Cortex of kidney (tissue), 1 donor: ENCODE data around the gene IKBKE.

Source experiments
- DNase-seq: peaks from one replicate; lab custom pipeline; 2025; lab: John Stamatoyannopoulos, UW

IKBKE gene

DNA sequence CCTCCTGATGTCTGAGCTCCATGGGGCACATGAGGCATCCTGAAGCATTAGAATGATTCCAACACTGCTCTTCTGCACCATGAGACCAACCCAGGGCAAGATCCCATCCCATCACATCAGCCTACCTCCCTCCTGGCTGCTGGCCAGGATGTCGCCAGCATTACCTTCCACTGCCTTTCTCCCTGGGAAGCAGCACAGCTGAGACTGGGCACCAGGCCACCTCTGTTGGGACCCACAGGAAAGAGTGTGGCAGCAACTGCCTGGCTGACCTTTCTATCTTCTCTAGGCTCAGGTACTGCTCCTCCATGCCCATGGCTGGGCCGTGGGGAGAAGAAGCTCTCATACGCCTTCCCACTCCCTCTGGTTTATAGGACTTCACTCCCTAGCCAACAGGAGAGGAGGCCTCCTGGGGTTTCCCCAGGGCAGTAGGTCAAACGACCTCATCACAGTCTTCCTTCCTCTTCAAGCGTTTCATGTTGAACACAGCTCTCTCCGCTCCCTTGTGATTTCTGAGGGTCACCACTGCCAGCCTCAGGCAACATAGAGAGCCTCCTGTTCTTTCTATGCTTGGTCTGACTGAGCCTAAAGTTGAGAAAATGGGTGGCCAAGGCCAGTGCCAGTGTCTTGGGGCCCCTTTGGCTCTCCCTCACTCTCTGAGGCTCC, 26.0 kb downstream of the IKBKE start:
- no peak for DNase-seq

DNA sequence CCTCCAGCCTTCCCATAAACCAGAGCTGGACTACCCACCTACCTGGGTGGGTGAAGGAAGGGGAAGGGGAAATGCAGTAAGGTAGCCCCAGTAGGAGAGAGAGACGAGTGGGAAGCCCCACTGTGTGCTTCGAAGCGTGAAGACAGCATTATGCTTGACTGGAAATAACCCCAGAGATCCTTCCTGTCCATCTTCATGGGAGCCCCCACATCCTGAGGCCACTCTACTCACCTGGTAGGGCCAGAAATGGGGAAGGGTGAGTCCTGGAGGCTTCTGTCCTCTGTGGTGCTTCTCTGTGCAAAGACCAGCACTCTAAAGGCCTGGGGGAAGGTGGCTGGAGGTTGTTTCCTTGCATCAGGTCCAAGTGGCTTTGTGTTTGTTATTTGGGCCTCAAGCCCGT, 27.1 kb downstream of the IKBKE start:
- no peak for DNase-seq

- DNase-seq = no peak
Observed at GRCh38 chr1:206497774-206498173, 27.5 kb downstream of the IKBKE start.

- DNase-seq = no peak
Observed at GRCh38 chr1:206498685-206499084, 28.4 kb downstream of the IKBKE start.

DNA sequence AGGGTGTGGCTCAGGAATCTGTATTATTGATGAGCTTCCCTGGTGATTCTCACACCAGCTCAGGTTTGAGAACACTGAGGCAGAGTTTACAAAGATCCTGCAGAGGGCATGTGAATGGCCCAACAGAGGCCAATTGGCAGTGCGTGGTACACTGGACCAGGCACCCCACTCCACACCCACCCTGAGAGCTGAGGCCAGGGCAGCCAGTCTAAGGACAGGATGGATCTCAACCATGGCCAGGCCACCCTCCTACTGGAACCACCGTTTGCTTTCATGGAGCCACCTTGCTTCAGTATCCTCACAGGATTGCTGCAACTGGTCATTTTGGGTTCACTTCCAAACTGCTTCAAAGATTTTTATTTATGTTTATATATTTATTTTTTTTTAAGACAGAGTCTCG, 29.8 kb downstream of the IKBKE start:
- DNase-seq = no peak

GRCh38 chr1:206501881-206502280, 31.6 kb downstream of the IKBKE start:
- no peak for DNase-seq

- no peak for DNase-seq
Observed at GRCh38 chr1:206502403-206502802, 32.1 kb downstream of the IKBKE start.

DNA sequence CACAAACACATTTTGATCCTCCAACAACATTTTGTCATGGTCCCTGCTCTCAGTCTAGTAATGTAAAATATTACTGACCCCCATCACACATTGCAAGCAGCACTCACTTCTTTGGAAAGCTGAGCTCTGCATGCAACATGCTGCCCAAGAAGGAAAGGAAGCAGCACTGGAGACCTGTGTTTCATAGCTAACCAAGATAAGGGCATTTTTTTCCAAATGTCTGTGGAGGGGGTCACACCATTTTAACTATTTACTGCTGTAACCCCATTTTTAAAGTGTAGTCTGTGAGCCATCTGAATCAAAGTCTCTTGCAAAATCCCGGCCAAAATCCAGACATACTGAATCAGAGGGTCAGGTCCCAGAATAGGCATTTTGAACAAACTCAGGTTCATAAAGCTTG, 32.5 kb downstream of the IKBKE start:
- DNase-seq = no peak

GRCh38 chr1:206503591-206504362, 33.5 kb downstream of the IKBKE start:
- DNase-seq = no peak

GRCh38 chr1:206504363-206504713, 34.1 kb downstream of the IKBKE start:
- no peak for DNase-seq

- no peak for DNase-seq
Observed at GRCh38 chr1:206505702-206506355, 35.6 kb downstream of the IKBKE start.

DNA sequence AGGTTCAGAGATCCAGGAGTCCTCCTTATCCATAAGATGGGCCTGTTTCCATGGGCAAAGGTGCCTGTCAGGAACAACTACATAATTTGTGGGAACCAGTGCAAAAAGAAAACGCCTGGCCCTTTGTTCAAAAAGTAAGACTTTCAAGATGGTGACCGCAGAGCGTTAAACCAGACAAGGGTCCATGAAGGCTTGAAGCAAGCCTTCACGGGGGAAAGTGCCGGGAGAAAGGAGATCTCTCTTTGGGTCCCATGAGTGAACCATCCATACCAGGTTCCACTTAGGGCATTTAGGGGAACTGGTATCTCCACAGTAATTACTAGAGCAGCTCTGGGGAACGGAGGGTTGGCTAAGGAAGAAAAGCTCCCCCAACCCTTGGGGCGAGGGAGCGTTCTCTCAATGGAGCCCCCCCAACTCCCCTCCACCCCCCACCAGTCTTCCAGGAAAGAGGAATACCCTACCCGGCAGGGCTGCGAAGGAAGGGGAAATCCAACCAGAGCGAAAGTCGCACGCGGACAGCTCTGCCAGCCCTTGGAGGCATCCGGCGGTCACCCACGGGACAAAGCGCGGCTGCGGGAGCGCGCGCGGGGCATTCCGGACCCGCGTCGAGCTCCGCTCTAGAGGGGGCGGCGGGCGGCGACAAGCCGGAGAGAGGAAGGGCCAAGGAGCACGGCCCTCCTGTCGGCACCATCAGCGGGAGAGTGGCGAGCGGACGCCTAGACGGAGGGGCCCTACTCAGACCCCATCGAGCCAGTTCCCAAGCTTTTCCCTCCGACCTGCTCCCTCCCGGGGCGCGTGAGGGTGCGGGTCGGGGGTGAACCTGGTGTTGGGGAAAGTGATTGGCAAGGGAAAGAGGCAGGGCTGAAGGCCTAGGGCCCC, 36.4 kb downstream of the IKBKE start:
- DNase-seq = no peak

- DNase-seq = no peak
Observed at GRCh38 chr1:206507284-206508129, 37.2 kb downstream of the IKBKE start, which contains the start of gene RASSF5. Gene RASSF5 (plus strand): TSS chr1:206507531. CDS start chr1:206507603, 72 bp downstream.

DNA sequence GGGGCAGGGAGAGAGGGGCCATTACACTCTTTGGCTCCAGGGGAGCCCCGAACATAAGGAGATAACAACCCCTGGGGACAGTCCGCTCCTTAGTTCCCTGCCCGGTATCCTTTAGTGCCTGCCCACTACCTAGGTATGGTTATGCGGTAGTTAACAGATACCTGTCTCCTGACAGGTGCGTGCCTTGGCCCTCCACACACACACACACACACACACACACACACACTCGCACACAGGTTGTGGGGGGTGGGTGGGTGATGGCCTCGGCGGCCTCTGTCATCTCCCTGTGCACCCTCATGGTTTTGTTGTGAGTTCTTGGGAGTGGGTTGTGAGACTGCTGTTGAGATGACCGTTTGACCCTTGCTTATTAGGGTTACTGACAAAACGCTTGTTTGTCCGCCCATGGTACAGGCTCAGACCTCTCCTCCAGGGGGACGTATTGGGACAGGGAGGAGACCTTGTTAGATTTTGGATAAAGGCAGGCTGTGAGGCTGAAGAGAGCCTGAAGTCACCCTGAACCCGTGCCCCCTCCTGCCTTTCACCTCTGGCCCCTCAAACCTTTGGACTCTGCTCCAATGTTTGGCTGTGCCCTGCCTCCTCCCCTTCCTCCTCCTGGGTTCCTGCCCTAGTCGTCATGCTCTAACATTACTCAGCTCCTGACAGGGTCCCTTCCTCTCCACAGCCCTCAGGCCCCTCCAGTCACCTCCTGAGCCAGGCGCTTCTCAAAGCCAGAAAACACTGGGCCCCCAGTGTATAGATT, 38.0 kb downstream of the IKBKE start:
- no peak for DNase-seq

GRCh38 chr1:206508956-206509355, 38.7 kb downstream of the IKBKE start:
- DNase-seq = no peak

- DNase-seq = no peak
Observed at GRCh38 chr1:206509612-206510257, 39.5 kb downstream of the IKBKE start.

DNA sequence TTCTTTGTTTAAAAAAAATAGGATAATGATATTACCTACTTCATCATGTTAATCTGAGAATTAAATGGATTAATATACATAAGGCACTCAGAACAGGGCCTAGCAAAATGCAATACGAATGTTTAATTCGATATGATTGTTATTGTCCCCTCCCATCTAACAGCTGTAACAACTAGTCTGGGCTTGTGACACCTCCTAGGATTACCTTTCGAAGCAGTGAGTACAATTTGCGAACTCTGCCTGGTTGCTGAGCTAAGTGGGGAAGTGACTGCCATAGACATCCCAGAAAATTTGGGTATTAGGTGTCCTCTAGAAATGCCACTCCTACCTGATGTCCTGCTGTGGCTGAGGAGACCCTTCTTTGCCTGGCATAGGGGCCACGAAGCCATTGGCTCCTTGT, 40.1 kb downstream of the IKBKE start:
- no peak for DNase-seq

DNA sequence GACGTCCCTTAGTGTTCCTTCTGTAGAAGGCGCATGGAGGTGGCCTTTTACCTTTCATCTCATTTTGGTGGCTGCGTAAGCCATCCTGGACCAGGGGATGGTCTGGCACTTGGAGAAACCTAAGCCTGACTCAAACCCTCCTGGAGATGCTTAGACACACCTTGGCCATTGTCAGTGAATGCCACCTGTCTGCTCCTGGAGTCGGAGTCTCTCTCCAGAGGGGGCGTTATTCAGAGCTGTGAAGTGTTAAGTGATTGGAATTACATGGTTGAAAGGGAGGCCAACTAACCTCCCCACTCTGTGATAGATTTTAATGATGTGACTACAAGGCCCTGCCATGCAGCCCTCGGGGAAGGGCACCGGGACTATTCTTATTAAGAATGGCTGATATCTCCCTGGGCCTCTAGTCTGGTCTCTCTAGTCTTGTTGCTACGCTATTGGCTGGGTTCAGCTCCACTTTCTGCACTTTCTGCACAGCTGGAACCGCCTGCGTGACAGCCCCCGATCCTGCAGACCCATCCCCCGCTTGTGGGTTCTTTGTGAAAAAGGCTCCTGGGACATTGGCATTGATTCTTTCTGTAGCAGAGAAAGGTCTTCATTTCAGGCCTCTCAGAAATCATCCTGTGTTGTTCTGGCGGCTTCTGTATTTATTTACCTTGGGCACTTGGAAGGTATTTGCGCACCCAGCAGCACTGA, 41.2 kb downstream of the IKBKE start:
- DNase-seq = no peak
